Measurements from ENCODE around the gene ROPN1.
A peak's percentile ranks its signal among the peaks of the same experiment; 100 is the strongest.
"Not testable (repeated sequence)": the region's sequence is repeated elsewhere in the genome, so short reads cannot be mapped to it uniquely, and the experiment has no call there.

ROPN1 gene

DNA sequence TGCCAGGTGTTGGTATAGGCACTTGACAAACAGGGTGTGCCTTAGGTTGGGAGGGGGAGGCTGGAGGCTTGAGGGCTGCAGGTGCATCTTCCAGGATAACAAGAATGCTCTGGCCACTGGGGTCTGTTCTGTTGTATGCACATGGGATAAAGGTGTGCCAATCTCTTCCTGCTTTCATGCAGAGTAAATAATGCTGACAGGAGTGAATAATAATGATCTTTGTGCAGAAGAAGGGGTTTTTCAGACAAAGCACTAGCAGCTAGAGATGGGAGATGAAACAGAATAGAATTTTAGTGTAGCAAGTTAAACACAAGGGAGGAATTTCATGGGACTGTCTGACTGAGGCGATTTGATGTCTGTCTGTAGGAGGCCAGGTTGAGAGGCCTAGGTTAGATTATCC, 1.9 kb upstream of the ROPN1 start:
- DNase-seq: no peak

DNA sequence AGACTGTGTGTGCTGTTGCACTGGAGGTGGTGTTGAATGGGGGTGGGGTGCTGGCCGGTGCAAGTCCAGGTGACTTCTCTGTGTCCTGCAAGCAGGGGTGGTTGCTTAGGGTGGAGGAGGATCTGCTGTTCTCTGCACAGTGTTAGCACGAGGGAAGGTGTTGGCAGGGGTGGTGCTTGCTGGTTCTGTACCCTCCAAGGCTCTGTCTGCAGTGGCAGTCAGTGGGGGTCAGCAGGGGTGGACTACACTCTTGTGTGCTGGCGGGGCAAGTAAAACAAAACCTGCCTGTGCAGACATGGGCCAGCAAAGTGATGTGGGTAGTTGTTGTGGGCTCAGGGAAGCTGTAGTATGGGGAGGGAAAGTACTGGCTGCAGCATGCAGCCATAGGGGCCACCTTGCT, 5.5 kb downstream of the ROPN1 start:
- no peak for DNase-seq

DNA sequence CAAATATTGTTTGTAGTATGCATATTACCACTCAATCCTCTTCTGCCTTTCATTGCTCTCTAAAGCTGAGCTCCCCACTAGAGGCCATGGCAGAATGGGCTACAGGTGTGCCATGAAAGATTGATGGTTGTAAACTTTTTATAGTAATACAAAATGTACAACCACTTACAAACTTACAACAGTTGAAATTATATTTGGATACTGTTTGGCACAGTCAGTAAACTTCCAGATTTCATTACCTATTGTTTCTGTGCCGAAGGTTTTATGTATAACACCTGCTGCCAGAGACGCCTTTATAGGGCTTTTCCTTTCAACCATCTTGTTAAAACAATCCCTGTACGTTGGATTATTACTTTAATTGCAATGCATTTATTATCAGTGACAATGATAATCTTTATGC, 7.0 kb downstream of the ROPN1 start:
- DNase-seq: no peak

DNA sequence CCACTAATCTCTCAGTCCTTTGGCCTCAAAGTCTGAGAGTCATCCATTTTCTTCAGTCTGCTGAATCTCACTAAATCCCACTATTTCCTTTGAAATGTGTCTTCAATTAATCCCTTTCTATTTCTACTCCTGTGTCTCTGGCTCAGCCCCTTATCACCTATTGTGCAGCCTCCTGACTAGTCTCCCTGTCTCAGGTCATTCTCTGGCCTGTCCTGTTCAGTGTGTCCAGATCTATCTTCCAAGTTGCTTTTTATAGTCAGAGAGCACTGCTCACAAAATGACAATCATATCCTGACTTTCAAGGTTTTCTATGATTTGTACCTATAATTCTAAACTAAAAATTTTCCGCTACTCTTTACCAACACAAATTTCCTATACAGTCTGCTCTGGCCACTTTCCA, 7.6 kb downstream of the ROPN1 start:
- no peak for DNase-seq

DNA sequence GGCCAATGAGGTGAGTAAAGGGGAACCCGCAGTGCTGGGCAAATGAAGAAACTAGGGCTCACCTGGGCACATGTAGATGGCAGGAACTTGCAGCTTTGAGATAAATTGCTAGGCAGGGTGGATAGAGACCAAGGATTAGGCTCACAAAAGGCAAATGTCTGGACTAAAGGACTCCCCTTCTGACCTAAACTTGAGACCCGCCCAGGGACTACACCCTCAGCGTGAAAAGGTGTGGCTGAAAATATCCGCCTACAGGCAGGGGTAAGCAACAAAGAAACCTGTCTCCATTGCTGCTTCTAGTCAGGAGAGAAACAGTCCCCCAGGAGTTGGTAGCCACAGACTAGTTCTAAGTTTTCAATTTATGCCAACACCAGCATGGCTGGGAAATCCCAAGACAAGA, 10.6 kb downstream of the ROPN1 start:
- DNase-seq: not testable (repeated sequence)

DNA sequence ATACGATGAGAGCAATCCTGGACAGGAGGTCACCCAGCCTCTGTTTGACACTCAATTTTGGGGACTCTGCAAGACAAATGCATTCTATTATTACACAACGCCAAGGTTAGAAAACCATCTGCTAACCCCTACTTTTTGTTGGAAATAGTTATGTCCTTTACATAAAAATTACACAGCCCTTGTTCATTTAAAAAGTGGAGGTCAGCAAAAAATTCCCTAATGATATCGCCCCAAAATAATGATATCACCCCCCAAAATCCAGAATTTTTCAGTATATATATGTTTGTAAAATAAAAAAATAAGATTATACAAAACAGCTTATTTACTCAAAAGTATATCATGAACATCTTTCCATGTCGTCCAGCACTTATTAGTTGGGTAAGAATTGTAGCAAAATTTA, 11.4 kb downstream of the ROPN1 start:
- no peak for DNase-seq

DNA sequence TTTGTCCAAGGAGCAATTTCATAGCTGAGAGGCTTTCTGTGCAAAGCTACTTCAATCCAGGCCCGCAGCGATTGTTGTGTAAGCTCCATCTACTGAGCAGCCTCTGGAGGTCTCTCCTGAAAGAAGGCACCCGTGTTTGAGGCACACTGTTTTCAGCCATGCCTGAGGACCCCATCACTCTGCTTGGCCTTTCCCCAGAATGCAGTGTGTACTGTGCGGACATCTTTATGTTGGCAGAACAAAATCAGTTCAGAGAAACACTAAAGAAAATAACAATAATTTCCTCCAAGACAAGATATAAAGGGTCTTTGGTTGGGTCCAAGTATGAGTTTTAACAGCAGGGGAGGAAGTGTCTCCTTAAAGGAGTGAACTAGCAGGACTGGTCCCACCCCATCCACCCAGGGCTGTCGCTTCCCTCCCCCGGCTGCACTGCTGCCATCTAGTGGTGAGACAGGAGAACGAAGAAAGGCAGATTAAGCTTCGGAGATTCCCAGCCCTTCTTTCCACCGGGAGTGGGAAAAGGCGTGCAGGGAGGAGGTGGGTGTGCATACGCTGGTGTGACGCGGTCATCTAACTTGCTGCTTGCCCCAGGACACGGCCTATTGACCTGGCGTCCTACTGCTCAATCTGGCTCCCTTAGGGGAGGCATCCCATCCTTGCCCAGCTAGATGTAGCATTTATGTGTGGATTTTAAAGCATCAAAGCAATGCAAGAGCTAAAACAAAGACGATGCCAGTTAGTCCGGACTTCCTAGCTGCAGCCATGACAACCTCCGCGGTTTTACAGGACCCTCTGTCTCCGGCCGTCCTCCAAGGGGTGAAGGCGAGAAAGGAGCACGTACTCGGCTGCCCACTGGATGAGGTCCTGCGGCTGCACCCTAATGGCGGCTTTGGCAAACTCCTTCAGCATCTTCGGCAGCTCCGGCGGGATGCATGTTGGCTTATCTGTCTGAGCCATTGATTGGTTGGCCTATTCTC, 12.1 kb downstream of the ROPN1 start:
- DNase-seq: peak; percentile 53

DNA sequence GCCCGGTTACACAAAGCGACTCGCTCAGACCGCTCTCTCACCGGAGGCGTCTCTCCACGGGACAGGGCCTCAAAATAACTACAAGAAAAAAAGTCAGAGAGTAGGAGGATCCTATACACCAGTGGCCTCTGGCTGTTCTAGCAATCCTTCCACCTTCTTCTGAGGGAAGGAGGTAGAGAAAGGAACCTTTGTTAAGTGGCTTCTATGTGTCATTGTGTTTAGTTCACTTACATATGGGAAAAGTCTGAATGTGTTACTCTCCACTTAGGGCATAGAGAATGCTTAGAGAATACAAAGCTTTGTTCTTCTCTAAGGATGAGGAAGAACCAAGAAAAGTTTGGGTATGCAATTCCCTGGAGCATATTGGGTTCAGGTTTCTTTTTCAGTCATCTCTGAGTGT, 15.0 kb downstream of the ROPN1 start:
- DNase-seq: not testable (repeated sequence)

DNA sequence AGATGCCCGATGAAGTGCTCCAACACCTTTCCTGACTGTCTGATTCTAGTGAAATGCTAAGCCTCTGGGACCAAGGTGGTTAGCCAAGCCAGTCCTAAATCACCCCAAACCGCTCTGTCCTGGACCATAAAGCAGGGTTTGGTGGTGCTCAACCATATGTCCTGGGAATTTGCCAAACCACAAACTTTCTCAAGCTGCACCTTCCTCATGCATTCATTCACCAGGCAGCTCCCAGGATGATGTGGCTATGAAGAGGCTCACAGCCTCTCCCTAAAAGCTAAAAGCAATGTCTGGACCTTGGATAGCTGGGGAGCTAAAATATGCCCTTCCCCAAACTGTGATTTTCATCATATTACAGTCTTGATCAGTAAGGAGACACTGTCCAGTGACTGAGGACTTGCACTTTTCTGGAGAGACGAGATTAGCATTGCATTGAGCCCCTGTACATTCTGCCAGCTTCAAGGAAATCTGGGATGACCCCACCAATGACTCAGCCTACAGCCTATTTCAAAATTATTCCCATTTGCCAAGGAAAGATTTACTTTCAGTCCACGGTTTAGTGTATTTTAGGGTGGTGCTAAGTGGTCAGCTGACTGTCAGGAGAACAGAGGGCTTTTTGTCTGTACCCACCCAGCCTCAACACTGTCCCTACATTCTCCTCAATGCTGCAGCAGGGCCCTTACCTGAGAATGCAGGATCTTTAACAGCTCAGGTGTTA, 15.6 kb downstream of the ROPN1 start:
- not testable (repeated sequence) for DNase-seq

DNA sequence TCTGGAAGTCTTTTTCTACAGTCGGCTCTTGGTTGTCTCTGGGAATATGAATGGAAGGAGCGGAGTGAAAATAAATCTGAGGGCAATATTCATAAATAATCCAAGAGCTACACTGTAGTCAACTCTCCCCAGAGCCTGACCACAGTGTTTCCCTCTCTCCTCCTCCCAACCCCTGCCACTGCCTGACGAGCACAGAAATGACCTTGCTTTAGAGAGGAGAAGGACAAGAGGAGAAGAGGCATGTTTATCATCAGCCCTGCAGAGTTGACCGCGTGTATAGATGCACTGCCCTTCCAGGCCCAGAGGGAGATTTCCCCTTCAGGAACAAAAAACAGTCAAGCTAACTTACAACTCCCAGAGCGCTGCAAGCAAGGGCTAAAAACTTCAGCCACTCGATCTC, 16.9 kb downstream of the ROPN1 start:
- not testable (repeated sequence) for DNase-seq

DNA sequence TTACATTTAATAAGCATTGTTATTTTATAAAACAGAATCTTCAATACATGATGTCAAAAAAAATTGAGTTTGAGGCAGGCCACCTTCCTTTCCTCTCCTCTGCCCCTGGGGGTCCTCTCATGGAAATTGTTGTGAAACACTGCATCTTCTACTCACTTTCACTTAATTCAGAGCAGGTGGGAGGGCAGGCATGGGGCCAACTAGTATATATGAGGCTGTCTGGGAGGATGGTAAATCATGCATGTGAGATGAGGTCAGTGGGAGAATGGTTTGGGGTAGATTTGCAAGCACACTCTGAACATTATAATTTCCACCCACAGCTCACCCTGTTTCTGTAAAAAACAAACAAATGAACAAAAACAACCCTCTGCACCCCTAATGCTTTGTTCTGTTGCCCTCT, 20.5 kb downstream of the ROPN1 start:
- DNase-seq: peak; percentile 47

DNA sequence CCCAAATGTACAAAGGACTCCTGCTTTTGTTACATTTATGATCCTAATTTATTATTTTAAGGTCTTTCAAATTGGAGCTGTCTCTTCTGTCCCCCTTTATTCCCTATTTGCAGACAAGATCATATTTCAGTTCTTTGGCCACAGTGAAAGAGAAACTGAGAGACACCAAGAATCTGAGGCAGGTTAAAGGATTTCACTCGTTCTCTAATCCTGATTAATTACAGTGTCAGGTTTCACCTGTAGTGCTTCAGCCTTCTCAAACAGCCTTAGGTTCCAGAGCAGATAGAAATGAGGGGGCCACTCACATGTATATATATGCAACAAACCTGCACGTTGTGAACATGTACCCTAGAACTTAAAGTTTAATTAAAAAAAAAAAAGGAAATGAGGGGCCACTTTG, 24.7 kb downstream of the ROPN1 start:
- not testable (repeated sequence) for DNase-seq

DNA sequence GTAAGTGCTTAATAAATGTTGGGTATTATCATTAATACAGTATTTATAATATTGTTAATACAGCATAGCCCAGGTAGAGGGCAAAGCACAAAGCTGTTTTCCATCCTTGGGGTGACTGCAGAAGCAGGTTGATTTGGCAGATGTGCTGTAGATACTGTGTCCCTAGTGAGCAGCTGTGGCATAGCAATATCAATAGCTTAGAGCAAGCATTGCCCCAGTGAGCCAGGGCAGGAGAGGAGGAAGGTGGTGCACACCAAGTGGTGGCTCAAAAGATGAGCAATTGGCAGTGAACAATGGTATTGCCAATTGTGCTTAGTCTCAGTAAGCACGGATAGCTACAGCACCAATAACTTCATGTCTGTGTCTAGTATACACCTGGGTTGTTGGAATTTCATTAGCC, 25.1 kb downstream of the ROPN1 start:
- not testable (repeated sequence) for DNase-seq

DNA sequence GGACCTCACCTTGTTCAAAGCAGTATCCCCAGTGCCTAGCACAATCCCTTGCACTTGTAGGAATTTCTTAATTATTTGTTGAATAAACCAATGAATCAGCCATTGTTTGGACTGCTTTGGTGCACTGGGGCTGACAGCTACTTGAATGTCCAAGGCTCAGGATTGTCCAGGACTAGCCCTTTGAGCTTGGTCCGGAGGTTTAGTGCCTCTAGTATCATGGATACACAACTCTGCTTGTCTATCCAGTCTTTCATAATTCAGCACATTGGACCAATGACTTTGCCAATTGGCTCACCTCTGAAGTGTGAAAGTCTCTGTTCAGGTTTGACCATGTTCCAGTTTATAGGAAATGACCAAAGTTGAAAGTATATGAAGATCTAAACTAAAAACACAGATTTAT, 27.1 kb downstream of the ROPN1 start:
- DNase-seq: not testable (repeated sequence)

DNA sequence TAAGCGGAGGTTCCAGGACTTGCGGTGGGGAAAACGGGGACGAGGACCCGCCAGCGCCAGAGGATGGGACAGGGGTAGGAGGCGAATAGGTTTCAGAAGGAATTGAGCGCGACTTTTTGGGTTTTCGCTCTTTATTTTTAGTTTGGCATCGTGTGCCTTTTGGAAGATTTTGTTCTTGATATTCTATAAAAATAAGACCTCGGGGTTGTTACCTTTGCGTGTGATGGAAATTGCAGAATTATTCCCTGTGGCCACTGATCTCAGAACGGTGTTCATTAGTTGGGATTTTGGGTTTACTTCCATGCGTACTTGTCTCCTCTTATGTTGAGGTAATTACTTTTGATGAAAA, 30.4 kb downstream of the ROPN1 start:
- no peak for DNase-seq

DNA sequence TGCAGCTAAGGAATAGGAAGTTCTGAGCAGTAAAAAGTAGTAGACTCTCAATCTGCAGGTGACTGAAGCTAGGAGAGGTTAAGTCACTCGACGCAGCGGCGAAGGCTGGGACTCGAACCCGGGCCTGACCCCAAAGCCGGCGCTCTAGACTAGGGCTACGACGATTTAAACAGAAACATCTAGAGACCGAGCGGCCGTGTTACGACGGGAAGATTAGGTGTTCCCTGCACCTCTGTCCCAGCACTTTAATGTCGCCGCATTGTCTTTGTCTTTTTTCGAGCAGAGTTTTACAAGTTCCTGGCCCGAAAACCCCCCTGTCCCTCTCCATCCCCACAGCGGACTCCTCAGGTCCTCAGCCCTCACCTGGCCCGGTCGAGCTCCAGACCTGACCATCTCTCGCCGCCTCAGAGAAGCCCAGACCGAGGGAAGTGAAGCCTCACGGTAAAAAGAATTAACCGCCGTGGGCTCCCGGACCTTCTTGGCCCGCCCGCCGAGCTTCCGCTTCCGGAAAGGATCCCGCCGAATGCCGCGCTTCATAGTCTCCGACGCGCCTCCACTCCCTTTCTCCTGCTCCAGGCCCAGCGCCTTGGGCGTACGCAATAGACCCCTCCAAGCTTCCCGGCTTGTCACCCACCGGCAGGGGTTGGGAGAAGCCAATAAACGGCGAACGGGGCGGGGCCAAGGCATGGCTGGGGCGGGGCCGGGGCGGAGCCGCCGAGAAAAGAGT, 31.0 kb downstream of the ROPN1 start, which contains the start of gene CCDC14:
Gene CCDC14, minus strand, starts transcription at position 449 of the 727 bp plus-strand sequence. Its CDS starts 56 bp downstream, at position 393.
- peak; percentile 98 for DNase-seq

DNA sequence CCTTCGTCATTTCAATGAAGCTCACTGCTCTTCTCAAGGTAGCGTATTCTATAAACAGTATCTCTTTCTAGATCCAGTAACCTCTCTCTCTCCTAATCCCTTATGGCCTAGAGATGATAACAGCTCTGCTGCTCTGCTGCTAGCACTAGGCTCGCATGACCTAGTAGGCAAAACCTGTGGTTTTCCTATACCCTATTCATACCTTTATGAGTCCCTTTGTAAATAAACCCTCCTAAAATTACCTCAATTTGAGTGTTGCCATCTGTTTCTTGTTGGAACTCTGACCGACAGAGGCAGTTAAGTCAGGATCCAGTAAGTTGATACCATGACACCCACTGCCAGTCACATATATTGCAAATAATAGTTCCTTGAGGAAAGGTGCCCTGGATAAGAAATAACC, 38.2 kb downstream of the ROPN1 start:
- DNase-seq: no peak

DNA sequence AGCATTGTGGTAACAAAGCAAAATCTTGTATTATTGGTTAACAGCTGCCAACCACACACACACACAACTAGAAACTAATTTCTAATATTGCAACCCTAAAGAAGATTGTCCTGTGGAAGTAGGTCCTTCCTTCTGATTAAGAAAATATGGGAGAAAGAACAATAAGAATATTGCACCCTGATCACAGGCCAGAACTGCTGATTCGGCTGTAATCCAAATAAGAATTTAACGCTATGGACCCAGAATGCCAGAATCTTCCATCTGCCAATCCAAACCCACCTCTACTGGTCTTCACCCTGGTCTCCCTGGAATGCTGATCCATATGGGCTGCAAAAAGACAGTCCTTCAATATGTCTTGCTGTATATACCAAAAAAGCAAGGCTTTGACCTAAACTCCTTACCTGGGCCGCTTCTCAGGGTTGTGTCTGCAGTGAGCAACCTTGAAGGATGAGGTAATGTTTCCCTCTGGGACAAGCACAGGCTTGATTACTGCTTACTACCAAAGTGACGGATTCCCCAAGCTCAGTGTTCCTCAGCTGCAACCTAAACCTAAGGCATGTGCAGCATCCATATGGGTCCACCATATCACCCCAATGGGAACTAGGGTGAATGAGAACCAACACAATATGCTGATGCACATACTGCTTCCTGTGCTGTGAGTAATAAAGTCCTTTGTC, 38.9 kb downstream of the ROPN1 start:
- no peak for DNase-seq

DNA sequence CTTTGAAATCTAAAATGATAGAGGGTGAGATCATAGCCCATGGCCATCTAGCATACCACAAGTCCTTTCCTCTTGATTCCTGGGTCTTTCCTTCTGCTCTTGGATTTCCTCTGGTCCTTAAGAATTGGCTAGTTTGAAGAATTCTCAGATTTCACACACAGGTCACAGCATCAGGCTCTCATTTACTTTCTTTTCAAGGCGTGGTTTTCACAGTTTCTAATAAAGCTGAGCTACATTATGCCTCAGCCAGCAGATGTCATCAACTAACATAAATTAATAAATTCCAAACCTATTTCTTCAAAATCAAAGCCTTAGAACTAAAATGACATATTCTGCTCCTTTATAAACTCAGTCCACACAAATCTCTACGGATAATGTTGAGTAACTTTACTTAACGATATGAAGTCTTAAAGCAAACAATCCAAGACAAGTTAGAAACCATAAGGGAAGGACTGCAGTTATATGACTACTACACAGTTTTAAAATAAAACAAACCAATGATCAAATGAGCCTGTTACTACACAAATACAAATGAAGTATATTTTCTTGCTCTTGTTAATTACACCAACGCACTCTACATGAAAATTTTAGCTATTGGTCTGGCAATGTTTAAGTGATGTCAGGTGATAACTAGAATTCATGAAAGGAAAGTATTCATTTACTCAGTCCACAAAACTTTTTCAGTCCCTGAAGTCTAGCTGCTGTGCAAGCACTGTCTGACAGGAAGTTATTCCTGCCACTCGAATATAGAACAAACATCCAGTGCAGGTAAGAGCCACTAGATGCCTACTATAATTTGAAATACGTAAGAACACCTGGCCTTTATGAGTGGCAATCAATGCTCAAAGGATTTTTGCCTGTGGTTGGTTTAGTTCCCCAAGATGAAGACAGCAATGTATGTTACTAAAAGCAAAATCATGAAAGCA, 40.1 kb downstream of the ROPN1 start:
- no peak for DNase-seq

DNA sequence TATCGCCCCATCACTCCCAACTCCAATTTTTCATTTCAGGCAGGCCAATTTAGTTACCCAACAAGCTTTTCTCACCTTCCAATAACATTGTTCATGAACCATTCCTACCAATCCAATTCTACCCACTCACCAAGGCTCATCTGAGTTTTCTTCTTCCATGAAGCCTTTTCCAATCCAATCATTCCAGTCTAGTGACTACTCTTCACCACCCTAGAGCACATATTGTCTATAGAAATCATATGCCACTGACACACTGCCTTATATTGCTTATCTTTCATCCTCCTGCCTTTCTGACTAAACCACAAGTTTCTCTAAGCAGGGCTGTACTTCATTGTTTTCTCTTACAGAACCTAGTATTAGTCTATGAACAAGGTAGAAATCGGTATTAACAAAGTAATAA, 42.3 kb downstream of the ROPN1 start:
- no peak for DNase-seq

DNA sequence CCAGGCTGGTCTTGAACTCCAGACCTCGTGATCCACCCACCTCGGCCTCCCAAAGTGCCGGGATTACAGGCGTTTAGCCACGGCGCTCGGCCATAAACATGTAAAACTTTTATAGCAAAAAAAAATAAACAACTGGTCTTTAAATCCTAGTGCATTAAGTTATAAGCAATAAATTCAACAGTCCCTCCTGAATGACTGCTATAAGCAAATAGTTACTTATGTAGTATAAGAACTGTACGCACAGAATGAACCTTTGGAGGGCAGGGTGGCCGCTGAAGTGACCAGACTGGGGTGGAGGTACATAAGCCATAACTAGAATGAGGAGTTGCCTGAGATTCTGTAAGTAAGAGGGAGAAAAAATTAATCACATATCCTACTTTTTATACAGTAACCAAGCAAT, 43.5 kb downstream of the ROPN1 start:
- no peak for DNase-seq

DNA sequence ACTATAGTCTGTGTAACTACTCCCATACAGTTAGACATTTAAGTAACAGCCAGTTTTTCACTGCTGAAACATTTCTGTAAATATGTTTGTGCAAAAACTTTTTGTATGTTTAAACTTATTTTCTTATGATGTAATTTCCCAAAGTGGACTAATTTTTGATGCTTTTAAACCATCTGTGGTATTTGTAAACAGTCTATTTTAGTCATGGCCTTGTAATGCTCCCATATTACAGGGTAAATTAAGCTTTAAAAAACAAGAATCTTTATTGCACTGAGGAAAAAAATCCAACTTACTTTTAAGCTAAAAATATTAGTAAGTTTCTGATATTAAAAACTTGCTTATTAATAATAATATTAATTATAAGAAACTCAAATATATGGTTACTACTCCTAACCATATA, 44.4 kb downstream of the ROPN1 start:
- DNase-seq: no peak
